ENCODE results near the gene ZNF672.
A peak's percentile ranks its signal among the peaks of the same experiment; 100 is the strongest.
"Not testable (repeated sequence)": the region's sequence is repeated elsewhere in the genome, so short reads cannot be mapped to it uniquely, and the experiment has no call there.

ZNF672 gene

DNA sequence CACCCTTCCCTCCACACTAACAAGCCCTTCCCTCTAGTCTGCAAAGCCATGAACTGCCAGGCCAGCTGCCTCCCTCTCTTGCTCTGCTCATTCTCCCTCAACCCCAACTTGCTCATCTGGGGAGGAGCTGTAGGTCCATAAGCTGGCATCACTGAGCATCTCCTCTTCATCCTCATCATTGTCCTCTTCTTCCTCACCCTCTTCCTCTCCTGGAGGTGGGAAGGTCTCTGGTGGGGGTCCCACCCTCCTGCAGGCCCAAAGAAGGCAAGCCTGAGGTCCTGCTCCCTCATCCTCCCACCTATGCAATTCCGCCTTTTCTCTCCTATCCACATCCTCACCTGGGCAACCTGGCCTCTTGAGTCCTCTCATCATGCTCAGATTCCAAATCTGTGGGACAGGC is 18.2 kb downstream of the ZNF672 start:
- DNase-seq (no peak), ATAC-seq (no peak)

DNA sequence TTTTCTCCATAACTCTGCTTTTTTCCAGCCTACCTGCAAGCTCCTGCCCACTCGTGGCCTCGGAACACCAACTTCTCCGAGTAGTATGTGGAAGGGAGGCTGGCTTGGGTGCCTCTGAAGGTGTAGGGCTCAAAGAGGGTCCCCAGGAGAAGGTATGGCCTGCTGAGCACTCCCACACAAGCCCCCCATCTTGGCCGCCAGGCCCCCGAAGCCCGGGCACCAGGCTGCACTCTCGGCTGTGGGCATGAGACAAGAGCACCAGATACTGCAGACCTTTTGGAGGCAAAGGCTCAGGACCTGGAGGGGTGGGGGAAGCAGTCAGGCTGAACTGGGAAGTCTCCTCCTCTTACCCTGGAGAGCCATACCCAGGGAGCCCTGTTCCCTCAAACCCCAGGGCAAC is 19.2 kb downstream of the ZNF672 start:
- DNase-seq (no peak), ATAC-seq (no peak)

DNA sequence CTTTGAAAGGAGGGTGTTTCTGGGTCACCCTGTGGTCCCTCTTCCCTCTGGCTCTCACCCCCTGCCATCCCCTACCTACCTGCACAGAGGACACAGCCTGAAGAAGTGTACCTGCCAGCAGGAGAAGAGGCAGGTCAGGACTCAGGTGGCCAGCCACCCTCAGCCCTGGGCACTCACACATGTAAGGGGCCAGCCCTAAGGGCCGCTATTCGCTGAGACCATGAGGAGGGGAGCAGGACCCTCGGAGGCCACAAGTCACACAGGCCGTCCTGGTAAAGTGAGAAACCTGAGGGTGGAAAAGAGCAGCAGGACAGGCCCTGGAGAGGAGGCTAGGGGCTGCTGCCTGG is 19.7 kb downstream of the ZNF672 start:
- no peak for ATAC-seq
- DNase-seq, result no peak

DNA sequence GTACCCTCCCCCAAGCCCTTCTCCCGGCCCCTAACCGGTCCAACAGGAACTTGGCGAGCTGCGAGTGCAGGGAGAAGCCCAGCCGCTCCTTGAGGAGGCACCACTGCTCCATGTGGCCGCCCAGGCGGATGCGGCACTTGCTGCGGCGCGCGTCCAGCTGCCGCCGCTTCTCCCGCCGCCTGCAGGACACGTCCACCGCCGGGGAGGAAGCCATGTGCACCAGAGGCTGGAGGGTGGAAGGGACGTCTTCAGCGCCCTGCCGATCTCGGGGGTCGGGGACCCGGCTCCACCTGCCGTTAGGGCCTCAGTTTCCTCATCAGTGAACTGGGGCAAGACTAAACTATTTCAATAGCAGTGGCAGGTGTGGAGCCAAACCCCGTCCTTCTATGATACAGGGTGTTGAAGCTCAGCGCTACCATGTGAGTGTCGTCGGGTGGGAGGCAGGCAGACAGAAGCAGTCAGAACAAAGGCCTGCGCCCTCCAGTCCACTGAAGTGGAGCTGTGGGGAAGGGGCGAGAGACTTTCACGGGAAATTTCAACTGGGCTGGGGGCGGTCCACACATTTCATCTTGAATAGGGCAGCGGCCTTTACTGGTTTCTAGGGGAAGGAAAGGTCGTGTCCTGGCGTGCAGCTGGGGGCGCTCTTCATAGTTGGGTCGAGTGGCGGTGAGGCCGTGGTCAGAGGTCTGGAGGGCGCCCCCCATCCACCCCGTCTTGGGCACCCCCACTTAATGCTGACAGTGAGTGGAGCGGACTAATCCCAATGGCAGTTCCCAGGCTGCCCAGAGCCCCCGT is 20.3 kb downstream of the ZNF672 start:
- peak; percentile 41 for ATAC-seq
- DNase-seq, result peak; percentile 47

DNA sequence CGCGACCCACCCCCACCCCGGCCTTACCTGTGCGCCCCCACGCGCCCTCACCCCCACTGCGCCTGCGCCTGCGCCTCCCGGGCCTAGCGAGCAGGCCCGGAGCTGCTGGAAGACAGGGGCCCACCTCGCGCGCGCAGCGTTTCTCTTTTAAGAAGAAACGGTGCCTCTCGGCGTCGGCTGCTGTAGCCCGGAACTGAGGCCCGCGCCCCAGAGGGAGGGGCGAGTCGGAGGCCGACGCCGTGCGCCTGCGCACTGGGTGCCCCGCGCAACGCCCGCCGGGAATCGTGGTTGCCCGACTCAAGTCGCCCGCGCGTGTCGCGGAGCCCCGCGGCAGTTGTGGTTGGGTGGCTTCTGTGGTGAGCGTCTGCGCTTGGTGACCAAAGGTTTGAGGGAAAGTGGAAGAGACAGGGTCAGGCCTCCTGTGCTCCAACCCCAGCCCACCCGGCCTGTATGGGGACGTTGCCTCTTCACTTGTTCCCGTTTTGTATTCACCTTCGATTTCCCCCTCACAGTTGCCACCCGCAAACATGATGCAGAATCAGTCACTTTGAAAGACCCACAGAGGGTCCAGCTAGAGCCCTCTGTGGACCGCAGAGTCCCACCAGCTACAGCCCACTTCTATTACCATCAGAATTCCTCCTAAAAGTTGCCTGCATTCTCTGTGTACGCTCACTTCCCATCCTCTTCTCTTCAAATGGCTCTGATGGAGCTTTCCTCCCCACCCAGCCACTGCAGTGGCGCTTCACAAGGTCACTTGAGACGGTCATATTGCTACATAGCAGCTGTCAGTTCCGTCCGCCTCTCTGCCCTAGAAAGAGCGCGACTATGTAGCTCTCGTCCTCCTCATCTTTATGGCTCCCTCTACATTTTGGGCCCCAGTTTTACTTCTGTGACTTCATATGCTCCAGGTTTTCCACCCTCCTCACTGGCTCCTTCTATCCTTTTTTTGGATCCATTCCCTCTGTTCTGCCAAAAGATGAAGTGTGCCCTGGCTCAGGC is 21.2 kb downstream of the ZNF672 start, which contains the start of gene ZNF692:
TSS of gene ZNF692 (minus strand) at position 195 of the 999 bp plus-strand sequence. CDS start 776 bp downstream, outside the sequence.
- DNase-seq (peak; percentile 97), ATAC-seq (peak; percentile 88)

DNA sequence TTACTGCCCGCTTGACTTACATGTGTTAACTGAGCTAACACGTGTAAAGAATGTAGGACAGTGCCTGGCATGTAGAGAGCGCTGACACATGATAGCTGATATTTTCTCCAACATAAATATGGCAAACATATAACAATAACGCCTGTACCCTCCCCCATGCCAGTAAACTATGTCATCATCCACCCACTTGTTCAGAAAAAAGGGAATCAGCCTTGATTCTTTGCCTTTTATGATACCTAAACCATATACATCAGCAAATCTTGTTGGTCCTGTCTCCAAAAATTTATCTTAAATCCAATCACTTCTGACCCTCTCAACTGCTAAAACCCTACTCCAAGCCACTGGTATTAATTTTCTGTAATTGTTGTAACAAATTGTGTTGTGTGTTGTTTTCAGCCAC is 22.0 kb downstream of the ZNF672 start:
- no peak for DNase-seq
- no peak for ATAC-seq

DNA sequence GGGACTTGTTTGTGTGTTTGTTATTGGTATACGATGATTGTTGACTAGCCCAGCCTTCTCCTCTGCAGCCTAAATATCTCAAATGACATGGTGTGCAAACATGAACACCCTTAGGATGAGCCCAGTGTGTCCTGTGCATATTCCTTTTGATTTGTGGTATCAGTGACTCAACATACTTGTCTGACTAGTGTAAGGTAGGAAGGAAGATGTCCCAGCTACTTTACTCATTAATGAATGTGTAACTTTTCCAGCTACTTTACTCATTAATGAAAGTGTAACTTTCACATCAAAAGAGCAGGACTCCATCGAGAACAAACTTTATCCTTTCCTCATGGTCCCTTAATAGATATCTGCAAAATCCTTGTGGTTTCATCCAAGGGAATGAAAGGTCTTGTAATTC is 23.6 kb downstream of the ZNF672 start:
- ATAC-seq (no peak), DNase-seq (no peak)

DNA sequence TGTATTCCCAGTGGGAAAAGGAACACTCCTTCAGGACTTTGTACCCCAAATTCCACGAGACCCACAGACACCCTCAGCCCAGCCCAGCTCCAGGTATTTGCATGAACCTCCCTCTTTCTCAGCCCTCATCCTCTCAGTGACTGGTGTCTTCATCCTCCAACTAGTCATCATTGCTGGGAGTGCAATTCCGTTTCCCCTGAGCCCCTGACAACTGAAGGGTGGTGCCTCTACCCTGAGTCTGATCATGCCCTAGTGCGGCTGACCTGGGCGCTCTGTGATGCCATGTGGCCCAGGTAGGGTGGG is 24.6 kb downstream of the ZNF672 start:
- ATAC-seq (peak; percentile 24), DNase-seq (peak; percentile 32)

DNA sequence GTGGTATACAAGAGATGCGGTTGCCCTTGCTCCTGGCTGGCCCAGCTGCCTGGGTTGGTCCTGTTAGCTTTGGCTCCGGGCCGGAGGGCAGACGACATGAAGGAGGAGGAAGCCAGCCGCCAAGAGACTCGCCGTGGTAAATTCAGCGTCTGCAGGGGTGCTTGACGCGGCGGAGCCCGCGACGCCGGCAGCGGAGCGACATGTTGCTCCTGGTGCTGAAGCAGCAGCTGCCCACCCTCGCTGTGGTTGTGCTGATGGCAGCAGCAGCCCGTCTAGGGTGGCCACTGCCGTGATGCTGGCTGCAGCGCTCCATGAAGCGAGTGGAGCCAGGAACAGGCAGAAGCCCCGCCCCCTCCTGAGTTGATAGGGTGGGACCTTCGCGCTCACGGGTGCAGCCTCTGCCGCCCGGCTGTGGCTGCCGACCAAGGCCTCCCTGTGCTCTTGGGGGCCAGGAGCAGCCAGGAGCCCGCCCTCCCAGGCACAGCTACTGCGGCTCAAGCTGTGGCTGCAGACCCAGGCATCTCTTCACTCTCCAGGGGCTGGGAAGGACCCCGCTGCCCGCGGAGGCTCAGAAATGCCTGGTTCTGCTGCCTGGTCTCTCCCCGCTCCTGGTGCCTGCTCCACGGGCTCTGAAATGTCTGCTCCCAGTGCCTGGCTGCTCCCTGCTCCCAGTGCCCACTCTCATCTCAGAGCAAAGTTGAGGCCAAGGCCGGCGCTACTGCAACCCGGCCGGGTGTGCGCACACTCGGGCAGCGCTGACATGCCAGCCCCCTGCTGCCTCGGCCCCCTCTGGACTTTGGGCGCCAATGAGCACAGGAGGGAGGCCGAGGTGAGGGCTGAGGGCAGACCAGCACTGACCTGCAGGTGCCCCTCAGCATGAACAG is 25.2 kb downstream of the ZNF672 start:
- DNase-seq (peak; percentile 89), ATAC-seq (peak; percentile 72)

DNA sequence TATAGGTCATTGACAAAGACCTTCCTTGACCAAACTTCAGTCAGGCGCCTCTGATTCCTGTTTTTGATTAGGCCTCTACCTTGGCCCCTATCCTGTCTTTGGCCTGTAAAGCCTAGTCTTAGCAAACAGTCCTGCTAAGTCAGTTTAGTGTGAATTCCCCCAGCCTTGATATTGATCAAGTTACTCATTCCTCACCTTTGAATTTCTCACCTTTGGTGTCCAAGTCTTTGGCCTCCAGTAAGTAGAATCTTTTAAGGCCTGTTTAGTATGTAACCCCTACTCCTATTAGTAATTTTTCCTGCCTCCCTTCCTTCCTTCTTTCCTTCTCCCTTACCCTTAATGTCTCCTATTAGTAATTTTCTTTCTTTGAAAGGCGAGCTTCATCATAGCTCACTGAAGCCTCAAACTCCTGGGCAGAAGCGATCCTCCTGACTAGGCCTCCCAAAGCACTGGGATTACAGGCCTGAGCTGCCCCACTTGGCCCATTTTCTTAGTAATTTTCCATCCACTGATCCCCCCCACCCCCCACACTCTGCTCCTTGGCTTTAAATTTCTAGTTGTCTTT is 33.9 kb downstream of the ZNF672 start:
- no peak for ATAC-seq
- no peak for DNase-seq

DNA sequence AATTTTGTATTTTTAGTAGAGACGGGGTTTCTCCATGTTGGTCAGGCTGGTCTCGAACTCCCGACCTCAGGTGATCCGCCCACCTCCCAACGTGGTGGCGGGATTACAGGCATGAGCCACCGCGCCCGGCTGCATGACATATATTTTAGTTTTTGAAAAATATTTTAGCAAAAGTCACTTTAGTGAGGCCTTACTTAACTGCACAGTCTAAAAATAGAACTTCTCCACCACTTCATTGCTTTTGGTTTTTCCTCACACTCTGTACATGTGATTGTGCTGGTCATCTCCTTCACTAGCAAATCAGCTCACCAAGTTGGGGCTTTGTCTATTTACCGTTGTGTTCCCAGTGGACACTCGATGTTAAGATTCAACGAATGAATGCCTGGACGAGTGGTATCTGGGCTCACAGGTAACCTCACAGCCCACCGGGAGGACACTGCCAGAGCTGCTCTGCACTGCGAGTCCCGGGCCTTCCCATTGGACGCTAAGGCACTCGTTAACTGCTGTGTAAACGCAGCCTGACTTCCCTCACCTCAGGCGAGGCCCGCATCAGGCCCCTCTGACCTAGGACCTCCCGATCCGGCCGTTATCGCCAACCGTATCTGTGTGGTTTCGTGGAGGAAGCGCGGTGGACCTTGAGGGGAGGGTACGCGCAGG is 34.9 kb downstream of the ZNF672 start:
- DNase-seq, result peak; percentile 72
- ATAC-seq, result peak; percentile 57

DNA sequence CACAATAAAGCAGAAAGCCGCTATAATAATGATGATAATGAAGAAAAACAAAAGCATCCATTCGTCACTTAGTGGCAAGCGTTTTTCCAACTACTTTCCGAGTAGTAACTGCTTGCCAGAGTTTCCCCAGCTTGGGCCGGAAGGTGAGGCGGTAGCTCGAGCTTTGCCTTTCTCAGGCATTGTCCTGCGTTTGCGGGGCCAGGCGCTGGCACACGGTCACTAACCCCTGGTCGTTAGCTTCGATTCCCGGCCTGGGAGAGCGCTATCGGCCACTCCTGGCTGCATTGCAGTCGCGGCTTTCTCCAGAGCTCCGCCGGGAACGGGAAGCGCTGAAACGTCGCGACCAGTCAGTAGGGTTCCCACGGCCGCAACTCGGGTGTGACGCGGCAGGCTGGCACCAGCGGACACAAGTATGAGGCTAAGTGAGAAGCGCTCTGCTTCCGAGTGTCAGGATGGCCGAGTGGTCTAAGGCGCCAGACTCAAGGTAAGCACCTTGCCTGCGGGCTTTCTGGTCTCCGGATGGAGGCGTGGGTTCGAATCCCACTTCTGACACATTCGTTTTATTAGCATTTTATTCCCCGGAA is 35.5 kb downstream of the ZNF672 start:
- DNase-seq (peak; percentile 93), ATAC-seq (peak; percentile 90)

DNA sequence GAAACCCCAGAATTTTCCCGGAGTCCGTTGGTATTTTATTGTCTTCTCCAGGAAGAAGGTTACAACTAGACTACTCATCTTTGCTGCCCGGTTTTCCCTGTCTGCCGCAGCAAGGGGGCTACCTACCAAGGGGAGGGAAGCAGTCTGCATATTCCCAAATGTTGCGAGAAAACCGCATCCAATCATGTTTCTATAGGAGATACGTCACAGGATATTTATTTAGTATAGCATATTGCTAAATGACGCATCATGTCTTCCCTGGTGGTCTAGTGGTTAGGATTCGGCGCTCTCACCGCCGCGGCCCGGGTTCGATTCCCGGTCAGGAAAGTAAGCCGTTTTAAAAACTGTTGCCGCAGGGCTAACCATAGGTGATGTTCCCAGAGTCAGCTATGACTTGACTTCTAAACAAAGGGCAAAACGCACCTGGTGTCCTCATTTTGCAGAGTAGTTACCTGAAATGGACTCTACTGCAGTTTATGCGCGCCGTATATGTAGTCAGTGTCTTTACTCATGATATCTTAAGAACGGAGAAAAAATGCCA is 36.0 kb downstream of the ZNF672 start:
- peak; percentile 70 for ATAC-seq
- DNase-seq, result peak; percentile 82

DNA sequence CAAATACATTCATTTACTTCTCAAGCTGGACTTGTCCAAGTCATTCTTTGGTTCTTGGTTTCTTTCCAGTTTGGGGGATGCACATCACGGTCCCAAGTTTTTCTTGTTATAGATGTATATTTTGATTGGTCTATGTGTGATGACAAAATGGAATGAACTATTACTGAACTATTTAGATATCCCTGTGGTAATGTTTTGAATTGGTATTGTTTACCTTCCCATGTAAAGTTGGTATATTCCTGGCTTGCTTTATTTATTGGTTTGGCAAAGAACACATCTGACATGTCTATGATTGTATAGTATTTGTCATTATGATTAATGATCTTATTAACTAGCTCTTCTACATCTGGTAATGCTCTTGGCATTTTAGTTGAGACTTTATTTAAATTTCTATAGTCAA is 43.2 kb downstream of the ZNF672 start:
- ATAC-seq, result no peak
- no peak for DNase-seq

DNA sequence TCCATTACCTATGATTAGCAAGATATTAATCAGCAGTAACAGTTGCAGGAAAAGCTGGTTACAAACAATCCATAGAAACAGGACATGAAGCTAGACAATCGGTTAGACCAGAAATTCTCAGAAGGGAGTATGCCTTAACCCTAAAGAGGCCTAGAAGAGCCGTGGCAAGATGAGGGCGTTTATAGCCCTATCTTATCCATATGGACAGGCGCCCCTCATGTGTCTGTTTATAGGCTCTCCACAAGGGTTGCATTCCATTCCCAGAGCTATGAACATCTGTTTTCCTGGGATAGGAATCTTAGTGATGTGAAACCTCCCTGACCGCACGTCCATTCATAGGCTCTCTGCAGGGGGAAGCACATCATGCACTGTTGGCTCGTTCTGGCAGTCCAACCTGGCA is 44.4 kb downstream of the ZNF672 start:
- ATAC-seq, DNase-seq: not testable (repeated sequence)

DNA sequence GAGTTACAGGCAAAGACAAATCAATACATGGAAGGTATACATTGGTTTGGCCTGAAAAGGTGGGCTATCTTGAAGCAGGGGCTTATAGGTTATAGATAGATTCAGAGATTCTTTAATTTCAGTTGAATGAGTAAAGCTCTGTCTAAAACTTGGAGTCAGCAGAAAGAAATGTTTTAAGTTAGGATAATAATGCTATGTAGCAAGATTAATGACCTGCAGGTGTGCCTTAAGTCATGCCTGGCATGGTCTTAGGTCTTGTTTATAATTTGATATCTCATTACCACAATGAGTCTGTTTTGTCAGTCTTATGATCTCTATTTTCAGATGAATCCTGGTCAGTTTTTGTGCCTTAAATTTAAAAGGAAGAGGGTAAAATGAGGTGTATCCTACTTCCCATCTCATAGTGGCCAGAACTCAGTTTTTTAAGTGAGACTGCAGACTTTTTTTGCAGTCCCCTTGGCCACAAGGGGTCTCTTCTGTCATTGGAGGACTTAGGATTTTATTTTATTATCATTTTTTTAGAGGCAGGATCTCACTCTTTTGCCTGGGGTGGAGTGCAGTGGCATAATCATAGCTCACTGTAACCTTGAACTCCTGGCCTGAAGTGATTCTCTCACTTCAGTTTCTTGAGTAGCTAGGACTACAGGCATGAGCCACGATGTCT is 46.7 kb downstream of the ZNF672 start:
- ATAC-seq (no peak), DNase-seq (no peak)

DNA sequence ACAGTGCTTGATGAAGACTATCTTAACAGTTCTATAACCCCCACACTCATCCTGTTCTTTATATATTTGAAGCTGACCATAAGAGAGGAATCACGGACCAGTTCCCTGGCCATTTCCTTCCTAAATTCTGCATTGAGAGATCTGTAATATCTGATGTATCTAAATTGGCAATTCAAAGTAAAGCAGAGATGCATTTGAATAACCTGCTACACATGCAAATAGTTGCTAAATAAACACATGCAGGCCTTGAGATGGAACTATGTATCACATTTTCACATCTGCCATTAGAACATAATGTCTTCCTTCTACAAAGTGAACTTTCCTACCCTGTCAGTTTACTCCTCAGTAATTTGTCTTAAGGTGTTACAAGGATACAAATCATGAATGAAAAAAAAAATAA is 47.6 kb downstream of the ZNF672 start:
- DNase-seq (no peak), ATAC-seq (no peak)

DNA sequence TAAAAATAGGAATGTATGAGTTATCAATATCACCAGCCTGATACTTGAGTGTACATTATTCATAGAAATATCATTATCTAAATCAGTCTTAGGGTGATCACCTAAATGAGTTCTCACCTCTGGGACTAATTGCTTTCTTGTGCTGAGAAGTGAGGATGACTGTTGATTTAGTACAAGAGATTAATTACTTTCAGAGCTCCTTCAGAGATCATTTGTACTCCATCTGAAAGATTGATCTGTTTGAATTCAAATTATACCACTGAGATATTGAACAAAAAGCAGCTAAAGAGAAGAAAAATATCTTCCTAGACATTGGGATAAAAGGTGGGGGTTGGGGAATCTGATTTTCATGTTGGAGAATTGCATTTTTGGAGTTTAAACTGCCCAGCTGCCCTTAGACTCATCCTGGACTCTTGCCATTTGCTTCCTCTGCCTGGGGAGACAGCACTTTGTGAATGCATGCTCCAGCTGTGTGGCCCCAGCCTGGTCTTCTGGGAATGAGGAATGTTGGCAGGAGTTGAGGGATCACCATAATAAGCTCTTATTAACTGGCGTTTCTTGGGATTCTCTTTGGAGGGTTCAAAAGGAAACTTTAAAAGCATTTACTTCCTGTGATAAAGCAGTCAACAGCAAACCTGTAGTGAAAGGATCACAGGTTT is 48.3 kb downstream of the ZNF672 start:
- ATAC-seq (no peak), DNase-seq (no peak)

DNA sequence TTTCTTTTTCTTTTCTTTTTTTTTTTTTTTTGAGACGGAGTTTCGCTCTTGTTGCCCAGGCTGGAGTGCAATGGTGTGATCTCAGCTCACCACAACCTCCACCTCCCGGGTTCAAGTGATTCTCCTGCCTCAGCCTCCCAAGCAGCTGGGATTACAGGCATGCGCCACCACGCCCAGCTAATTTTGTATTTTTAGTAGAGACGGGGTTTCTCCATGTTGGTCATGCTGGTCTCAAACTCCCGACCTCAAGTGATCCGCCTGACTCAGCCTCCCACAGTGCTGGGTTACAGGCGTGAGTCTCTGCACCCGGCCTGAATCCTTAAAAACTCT is 51.9 kb downstream of the ZNF672 start:
- not testable (repeated sequence) for DNase-seq, ATAC-seq

Measured in stimulated activated naive CD8-positive, alpha-beta T cell treated with anti-CD3 and anti-CD28 coated beads, Interleukin-15, Interleukin-2, amounts not matched to agents 100 U/mL and 50 U/mL, for 24 hours (primary cell).